Smooth muscle cell (in vitro differentiated cells): ENCODE data around the gene IFNL1. TPM values are rescaled to one million over a fixed set of nuclear protein-coding genes. Genes with fewer than 3 reads are reported as not detected.

Source experiments
- DNase-seq: peaks from one replicate; lab custom pipeline; 2025; ENCODE audit not compliant: unreplicated experiment; lab: John Stamatoyannopoulos, UW
- H2AFZ ChIP-seq: fragments of 200-600 bp; sonication (generic); 2 replicates; pipeline ENCODE4 v1.6.0; 2016; ENCODE audit warnings: antibody characterized with exemption, low read depth, mild to moderate bottlenecking
- H3F3A ChIP-seq: fragments of 200-600 bp; sonication (generic); 2 replicates; pipeline ENCODE4 v1.6.0; 2017; ENCODE audit warnings: antibody characterized with exemption, low read depth
- H3K27ac ChIP-seq: fragments of 200-600 bp; sonication (generic); 2 replicates; pipeline ENCODE4 v1.5.1; 2016; ENCODE audit warnings: low read depth, mild to moderate bottlenecking
- H3K27me3 ChIP-seq: fragments of 200-600 bp; sonication (generic); 2 replicates; pipeline ENCODE4 v1.6.1; 2016; ENCODE audit warnings: low read depth, mild to moderate bottlenecking
- H3K36me3 ChIP-seq: fragments of 200-600 bp; sonication (generic); 2 replicates; pipeline ENCODE4 v1.5.1; 2016; ENCODE audit warnings: low read depth
- H3K4me1 ChIP-seq: fragments of 200-600 bp; sonication (generic); 2 replicates; pipeline ENCODE4 v1.5.1; 2016; ENCODE audit warnings: low read depth
- H3K4me2 ChIP-seq: fragments of 200-600 bp; sonication (generic); 2 replicates; pipeline ENCODE4 v1.6.0; 2016; ENCODE audit warnings: mild to moderate bottlenecking
- H3K4me3 ChIP-seq: fragments of 200-600 bp; sonication (generic); 2 replicates; pipeline ENCODE4 v1.5.1; 2016; ENCODE audit warnings: mild to moderate bottlenecking
- H3K79me2 ChIP-seq: fragments of 200-600 bp; sonication (generic); 2 replicates; pipeline ENCODE4 v1.6.0; 2016; ENCODE audit warnings: low read depth, mild to moderate bottlenecking
- H3K9ac ChIP-seq: fragments of 200-600 bp; sonication (generic); 2 replicates; pipeline ENCODE4 v1.6.0; 2016; ENCODE audit warnings: low read depth
- H3K9me3 ChIP-seq: fragments of 200-600 bp; sonication (generic); replicated peaks from 2 replicates; pipeline ENCODE4 v1.5.1; 2016; ENCODE audit warnings: low read depth
- H4K20me1 ChIP-seq: fragments of 200-600 bp; sonication (generic); 2 replicates; pipeline ENCODE4 v1.6.0; 2016; ENCODE audit warnings: low read depth
- CTCF ChIP-seq: fragments of 200-600 bp; sonication (generic); IDR thresholded peaks from 2 replicates; pipeline ENCODE4 v1.5.1; 2017; ENCODE audit warnings: borderline replicate concordance, mild to moderate bottlenecking, antibody characterized with exemption; ENCODE audit not compliant: insufficient read depth, poor library complexity, severe bottlenecking
- WGBS: methylation state at CpG from one replicate; pipeline ENCODE4 v1.1.7; 2016; ENCODE audit warnings: low lambda C conversion rate; 5-methylcytosine and 5-hydroxymethylcytosine counted together
- polyA plus RNA-seq: library from polyadenylated mRNA; unstranded; fragments of >200 nt; fragmentation: Nextera tagmentation; extraction: Ambion mirVana; gene quantifications from 2 replicates; pipeline ENCODE4 v1.2.1, GENCODE V29; 2016
- total RNA-seq: library from RNA; depleted of rRNA; stranded (reverse); fragments of >200 nt; gene quantifications from 2 replicates; pipeline ENCODE4 v1.2.3, GENCODE V29; 2014

Gene IFNL1
- total and polyA plus RNA-seq, 2 experiments from 2014 or later: not detected

GRCh38 chr19:39334444-39334976 is 38.3 kb downstream of the IFNL1 start:
- H2AFZ ChIP-seq: no peak overlapping the region
- no peaks in the 10 kb centered on the region for H3K79me2 ChIP-seq
- no peaks in the 10 kb centered on the region for H3K36me3 ChIP-seq
- DNase-seq: no peak
- TF ChIP-seq CTCF: no peak
- H4K20me1 ChIP-seq: no peaks in the 10 kb centered on the region
- H3K4me1 ChIP-seq: no peaks in the 10 kb centered on the region
- 93% methylated on average over 5 of the region's 5 CpGs for WGBS
- no peak overlapping the region for H3K4me3 ChIP-seq
- H3F3A ChIP-seq: no peaks in the 10 kb centered on the region
- H3K9me3 ChIP-seq: no peaks in the 10 kb centered on the region
- no peak overlapping the region for H3K27ac ChIP-seq
- no peaks in the 10 kb centered on the region for H3K27me3 ChIP-seq
- H3K4me2 ChIP-seq: no peak overlapping the region
- H3K9ac ChIP-seq: no peak overlapping the region

- Histone ChIP-seq H3K36me3 (no peaks in the 10 kb centered on the region), H2AFZ (no peak overlapping the region), H3K4me3 (no peak overlapping the region), H3F3A (no peaks in the 10 kb centered on the region), H3K9me3 (no peaks in the 10 kb centered on the region), H3K9ac (no peak overlapping the region), H3K79me2 (no peaks in the 10 kb centered on the region), H3K4me1 (no peaks in the 10 kb centered on the region), H4K20me1 (no peaks in the 10 kb centered on the region), H3K27ac (no peak overlapping the region), H3K27me3 (no peaks in the 10 kb centered on the region), H3K4me2 (no peak overlapping the region)
- DNase-seq: no peak
- no peak for TF ChIP-seq CTCF
- 86% methylated on average over 6 of the region's 6 CpGs for WGBS
Observed at GRCh38 chr19:39335168-39335548, 39.0 kb downstream of the IFNL1 start.

GRCh38 chr19:39336483-39336882 is 40.3 kb downstream of the IFNL1 start:
- H2AFZ ChIP-seq: no peak overlapping the region

More at GRCh38 chr19:39336483-39336882, 40.3 kb downstream of the IFNL1 start:
- Histone ChIP-seq H3K4me1 (peaks cover 4% of the 10 kb centered on the region), H3K4me3 (no peak overlapping the region), H3K27me3 (no peaks in the 10 kb centered on the region), H3K36me3 (no peaks in the 10 kb centered on the region), H3K9me3 (no peaks in the 10 kb centered on the region), H3F3A (no peaks in the 10 kb centered on the region), H3K27ac (no peak overlapping the region), H3K4me2 (no peak overlapping the region), H3K79me2 (peaks cover 9% of the 10 kb centered on the region), H3K9ac (no peak overlapping the region), H4K20me1 (no peaks in the 10 kb centered on the region)
- WGBS: 78% methylated on average over 3 of the region's 3 CpGs
- no peak for TF ChIP-seq CTCF
- no peak for DNase-seq
